Hepatocyte (in vitro differentiated cells): ENCODE measurements around the gene JCAD.

Source experiments
- EZH2 ChIP-seq: fragments of 200-600 bp; sonication (generic); IDR thresholded peaks from 2 replicates; pipeline ENCODE4 v1.6.1; 2016; ENCODE audit warnings: antibody characterized with exemption, mild to moderate bottlenecking, borderline replicate concordance
- EZH2phosphoT487 ChIP-seq: fragments of 200-600 bp; sonication (generic); IDR thresholded peaks from one replicate; pipeline ENCODE4 v1.6.1; 2018; ENCODE audit warnings: antibody characterized with exemption, mild to moderate bottlenecking, low read depth, moderate library complexity; ENCODE audit not compliant: unreplicated experiment, severe bottlenecking
- TF ChIP-seq, protein P1 (sequence below): fragments of 200-600 bp; sonication (generic); IDR thresholded peaks from 2 replicates; pipeline ENCODE4 v1.5.1; 2016; ENCODE audit warnings: antibody characterized with exemption, mild to moderate bottlenecking; ENCODE audit not compliant: poor library complexity

DNA sequence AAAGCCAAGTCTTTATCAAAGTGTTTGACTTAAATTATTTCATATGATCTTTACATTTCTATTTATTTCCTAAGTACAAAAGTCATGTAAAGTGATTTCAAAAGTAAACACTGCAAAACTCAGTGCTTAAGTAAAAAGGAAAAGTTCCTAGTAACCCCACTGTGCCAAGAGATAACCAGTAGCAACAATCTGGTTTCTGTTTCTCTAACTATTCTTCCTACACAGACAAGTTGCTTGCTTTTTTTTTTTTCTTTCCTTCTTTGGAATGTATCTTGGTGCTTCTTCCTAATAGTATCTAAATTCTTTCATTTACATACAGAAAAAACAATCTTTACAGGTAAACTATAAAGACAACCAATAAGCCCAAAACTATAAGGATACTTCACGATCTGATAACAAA is 3.1 kb downstream of the JCAD start:
- TF ChIP-seq EZH2phosphoT487 = no peak
- TF ChIP-seq, protein P1, sequence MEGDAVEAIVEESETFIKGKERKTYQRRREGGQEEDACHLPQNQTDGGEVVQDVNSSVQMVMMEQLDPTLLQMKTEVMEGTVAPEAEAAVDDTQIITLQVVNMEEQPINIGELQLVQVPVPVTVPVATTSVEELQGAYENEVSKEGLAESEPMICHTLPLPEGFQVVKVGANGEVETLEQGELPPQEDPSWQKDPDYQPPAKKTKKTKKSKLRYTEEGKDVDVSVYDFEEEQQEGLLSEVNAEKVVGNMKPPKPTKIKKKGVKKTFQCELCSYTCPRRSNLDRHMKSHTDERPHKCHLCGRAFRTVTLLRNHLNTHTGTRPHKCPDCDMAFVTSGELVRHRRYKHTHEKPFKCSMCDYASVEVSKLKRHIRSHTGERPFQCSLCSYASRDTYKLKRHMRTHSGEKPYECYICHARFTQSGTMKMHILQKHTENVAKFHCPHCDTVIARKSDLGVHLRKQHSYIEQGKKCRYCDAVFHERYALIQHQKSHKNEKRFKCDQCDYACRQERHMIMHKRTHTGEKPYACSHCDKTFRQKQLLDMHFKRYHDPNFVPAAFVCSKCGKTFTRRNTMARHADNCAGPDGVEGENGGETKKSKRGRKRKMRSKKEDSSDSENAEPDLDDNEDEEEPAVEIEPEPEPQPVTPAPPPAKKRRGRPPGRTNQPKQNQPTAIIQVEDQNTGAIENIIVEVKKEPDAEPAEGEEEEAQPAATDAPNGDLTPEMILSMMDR = no peak
- TF ChIP-seq EZH2 = no peak
